GM10248 (cell line): Measurements from ENCODE around the gene OR8A1.

Source experiments
- CTCF ChIA-PET: fragments of 300-600 bp; sonication (Branson Sonifier 250); formaldehyde crosslinking; extraction: SDS; loops from one replicate; lab custom pipeline; 2021; ENCODE audit warnings: antibody characterized with exemption; lab: Yijun Ruan, JAX
- POLR2A ChIA-PET: fragments of 350-650 bp; sonication (Branson Sonifier 250); formaldehyde crosslinking; extraction: SDS; loops from one replicate; lab custom pipeline; 2020; ENCODE audit warnings: antibody characterized with exemption; lab: Yijun Ruan, JAX
- DNase-seq: peaks from one replicate; pipeline ENCODE4 v3.0.0; 2012; ENCODE audit errors: extremely low spot score
- CTCF ChIP-seq: IDR thresholded peaks from 2 replicates; pipeline ENCODE4 v1.5.1; 2012; ENCODE audit warnings: mild to moderate bottlenecking, low read depth; ENCODE audit errors: extremely low read depth, missing control alignments, control extremely low read depth

OR8A1 gene

GRCh38 chr11:124610295-124610694 lies 40.5 kb downstream of the OR8A1 start:
- ChIA-PET POLR2A (interaction anchor here (0.6 kb wide), 1 partner anchor 26 kb away, joined by 3 read pairs; no protein-coding TSS in a partner anchor), CTCF (interaction anchor here (1.0 kb wide), 1 partner anchor 40 kb away, joined by 3 read pairs; no protein-coding TSS in a partner anchor)
- DNase-seq = no peak
- TF ChIP-seq CTCF = no peak

DNA sequence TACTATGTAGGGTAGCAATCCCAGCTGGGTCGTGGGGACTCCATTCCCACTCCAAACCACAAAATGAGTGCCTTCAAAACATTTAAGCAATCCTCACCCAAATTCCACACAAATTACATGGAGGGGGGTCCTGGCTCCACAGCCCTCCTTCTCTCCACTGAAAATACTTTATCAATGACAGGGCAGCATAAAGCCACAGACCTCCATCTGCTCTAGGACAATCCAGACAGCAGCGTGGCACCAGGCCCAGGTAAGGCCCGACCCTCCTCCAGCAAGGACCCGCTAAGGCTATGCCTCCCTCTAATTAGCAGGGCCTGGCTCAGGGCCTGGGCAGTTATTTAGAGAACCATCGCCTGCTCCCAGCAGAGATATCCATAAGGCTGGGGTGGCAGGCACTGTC lies 41.3 kb downstream of the OR8A1 start, which contains the start of gene PANX3:
PANX3 (plus strand) TSS at position 365 of the 400 bp plus-strand sequence. CDS start 129 bp downstream, outside the sequence.
- POLR2A ChIA-PET = interaction anchor here (0.6 kb wide), 1 partner anchor 27 kb away, joined by 3 read pairs; no protein-coding TSS in a partner anchor
- TF ChIP-seq CTCF = no peak
- CTCF ChIA-PET = no interaction called here
- DNase-seq = no peak

DNA sequence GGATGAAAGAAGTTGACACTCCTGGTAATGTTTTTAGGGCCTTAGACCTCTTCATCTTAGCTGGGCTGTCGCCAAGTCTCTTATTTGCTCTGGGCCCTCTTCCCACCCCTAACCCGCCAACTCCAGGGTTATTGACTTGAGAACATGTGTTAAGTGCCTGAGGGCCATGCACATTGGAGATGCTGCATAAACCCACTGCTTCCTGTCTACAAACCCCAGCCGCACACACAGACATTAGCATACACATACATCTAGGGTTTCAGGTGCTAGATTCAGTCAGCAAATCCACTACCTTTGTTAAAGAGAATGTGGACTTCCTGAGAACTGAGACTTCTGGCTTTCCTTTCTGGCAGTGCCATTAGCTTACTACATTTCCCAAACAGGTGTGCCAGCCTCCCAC lies 42.2 kb downstream of the OR8A1 start:
- ChIA-PET POLR2A (no interaction called here), CTCF (no interaction called here)
- DNase-seq = no peak
- no peak for TF ChIP-seq CTCF

- POLR2A ChIA-PET = no interaction called here
- TF ChIP-seq CTCF = no peak
- CTCF ChIA-PET = no interaction called here
- DNase-seq = no peak
Measured at GRCh38 chr11:124612567-124613246, 42.9 kb downstream of the OR8A1 start.

DNA sequence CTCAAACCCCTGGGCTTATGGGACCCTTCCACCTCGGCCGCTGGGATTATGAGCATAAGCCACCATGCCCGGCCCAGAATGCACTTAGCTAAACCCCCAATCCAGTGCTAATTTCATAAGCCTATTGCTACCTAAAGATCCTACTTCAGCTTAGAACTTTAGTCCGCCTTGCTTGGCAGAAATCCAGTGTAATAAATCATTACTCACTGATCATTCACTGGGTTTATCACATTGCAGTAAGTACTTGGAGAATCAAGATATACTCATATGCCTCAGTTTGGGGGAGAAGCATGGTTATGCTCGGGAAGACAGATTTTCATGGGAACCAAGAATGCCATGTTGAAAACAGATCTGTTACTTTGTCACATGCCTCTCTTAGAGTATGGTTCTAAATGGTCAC lies 49.1 kb downstream of the OR8A1 start:
- CTCF ChIA-PET = interaction anchor here (0.9 to 2.1 kb wide), 2 partner anchors 11 to 128 kb away, joined by 3 to 5 read pairs; no protein-coding TSS in a partner anchor
- DNase-seq = no peak
- no peak for TF ChIP-seq CTCF
- POLR2A ChIA-PET = no interaction called here
